OCI-LY7 (cell line): ENCODE results near the gene SIK3. TPM values are rescaled to one million over a fixed set of nuclear protein-coding genes. Genes with fewer than 3 reads are reported as not detected.

Source experiments
- BruUV-seq: library from RNA; stranded (reverse); fragments of 400-500 nt; replicated peaks from 2 replicates; lab custom pipeline; 2021; lab: Mats Ljungman, UMichigan
- CTCF ChIA-PET: fragments of 300-600 bp; sonication (Branson Sonifier 250); formaldehyde crosslinking; loops from one replicate; lab custom pipeline; 2022; ENCODE audit warnings: antibody characterized with exemption; ENCODE audit not compliant: unreplicated experiment; lab: Charles Lee
- POLR2A ChIA-PET: fragments of 300-600 bp; sonication (Branson Sonifier 250); formaldehyde crosslinking; loops from one replicate; lab custom pipeline; 2022; ENCODE audit warnings: antibody characterized with exemption; lab: Charles Lee
- DNase-seq: peaks from one replicate; pipeline ENCODE4 v3.0.0-alpha.2; 2015; ENCODE audit warnings: low spot score
- H2AFZ ChIP-seq: fragments of 200-600 bp; sonication (generic), shearing (Covaris generic); 2 replicates; pipeline ENCODE4 v1.6.1; 2014; ENCODE audit warnings: mild to moderate bottlenecking, antibody characterized with exemption, low read length, moderate library complexity
- H3K27ac ChIP-seq: fragments of 200-600 bp; sonication (generic); 2 replicates; pipeline ENCODE4 v1.5.1; 2014; ENCODE audit warnings: mixed run types, low read depth, mild to moderate bottlenecking, moderate library complexity, low read length, inconsistent platforms; ENCODE audit not compliant: poor library complexity, severe bottlenecking
- H3K36me3 ChIP-seq: fragments of 200-600 bp; sonication (generic); 2 replicates; pipeline ENCODE4 v1.6.1; 2014; ENCODE audit warnings: mild to moderate bottlenecking, antibody characterized with exemption, low read length, moderate library complexity, mixed read lengths; ENCODE audit not compliant: insufficient read depth
- H3K4me1 ChIP-seq: fragments of 200-600 bp; sonication (generic); 2 replicates; pipeline ENCODE4 v1.5.1; 2014; ENCODE audit warnings: mild to moderate bottlenecking, low read length; ENCODE audit not compliant: insufficient read depth, poor library complexity, severe bottlenecking
- H3K4me2 ChIP-seq: fragments of 200-600 bp; sonication (generic); 2 replicates; pipeline ENCODE4 v1.6.1; 2014; ENCODE audit warnings: mild to moderate bottlenecking, low read length
- H3K4me3 ChIP-seq: fragments of 200-600 bp; sonication (generic); 2 replicates; pipeline ENCODE4 v1.5.1; 2014; ENCODE audit warnings: mild to moderate bottlenecking, low read depth, low read length; ENCODE audit not compliant: poor library complexity, severe bottlenecking
- H3K79me2 ChIP-seq: fragments of 200-600 bp; sonication (generic); 2 replicates; pipeline ENCODE4 v1.6.1; 2016; ENCODE audit warnings: low read depth, mild to moderate bottlenecking, low read length, moderate library complexity, mixed read lengths; ENCODE audit not compliant: insufficient read depth
- H3K9me2 ChIP-seq: fragments of 200-600 bp; sonication (generic); 2 replicates; pipeline ENCODE4 v1.6.1; 2016; ENCODE audit warnings: mild to moderate bottlenecking, low read length, mixed read lengths; ENCODE audit not compliant: insufficient read depth
- H3K9me3 ChIP-seq: fragments of 200-600 bp; sonication (generic); 2 replicates; pipeline ENCODE4 v1.6.1; 2014; ENCODE audit warnings: mild to moderate bottlenecking, mixed run types, low read length, mixed read lengths
- H4K20me1 ChIP-seq: fragments of 200-600 bp; sonication (generic); 2 replicates; pipeline ENCODE4 v1.6.1; 2014; ENCODE audit warnings: mild to moderate bottlenecking, antibody characterized with exemption, low read length, moderate library complexity, mixed read lengths; ENCODE audit not compliant: insufficient read depth
- EZH2phosphoT487 ChIP-seq: fragments of 200-600 bp; sonication (generic); IDR thresholded peaks from 2 replicates; pipeline ENCODE4 v1.6.1; 2018; ENCODE audit warnings: low read depth, borderline replicate concordance, mild to moderate bottlenecking, mixed run types, antibody characterized with exemption, low read length, moderate library complexity, mixed read lengths
- intact Hi-C: fragments of 100-400 bp; cut with micrococcal nuclease; formaldehyde crosslinking; loops from one replicate; pipeline ENCODE4 v1.10.0; 2022; ENCODE audit not compliant: unreplicated experiment
- total RNA-seq, 2 experiments: library from RNA; depleted of rRNA in 1 of 2; stranded (reverse); fragments of >200 nt in 1 of 2; shearing (Covaris generic) in 1 of 2; gene quantifications; 2 replicates each; pipeline ENCODE4 v1.2.3, GENCODE V29; 2014 to 2022
- TF ChIP-seq, protein P1 (sequence below): fragments of 200-600 bp; sonication (generic); conservative IDR thresholded peaks from 2 replicates; pipeline ENCODE4 v1.5.1; 2014; ENCODE audit warnings: mild to moderate bottlenecking, antibody characterized with exemption, low read length, moderate library complexity, mixed read lengths

Gene SIK3
- total RNA-seq, 2 experiments from 2014 or later: 29.3 to 72.9 TPM

- no peaks in the 10 kb centered on the region for H3K9me3 ChIP-seq
- intact Hi-C loops: no loop called here
- no peak for TF ChIP-seq EZH2phosphoT487
- TF ChIP-seq, protein P1, sequence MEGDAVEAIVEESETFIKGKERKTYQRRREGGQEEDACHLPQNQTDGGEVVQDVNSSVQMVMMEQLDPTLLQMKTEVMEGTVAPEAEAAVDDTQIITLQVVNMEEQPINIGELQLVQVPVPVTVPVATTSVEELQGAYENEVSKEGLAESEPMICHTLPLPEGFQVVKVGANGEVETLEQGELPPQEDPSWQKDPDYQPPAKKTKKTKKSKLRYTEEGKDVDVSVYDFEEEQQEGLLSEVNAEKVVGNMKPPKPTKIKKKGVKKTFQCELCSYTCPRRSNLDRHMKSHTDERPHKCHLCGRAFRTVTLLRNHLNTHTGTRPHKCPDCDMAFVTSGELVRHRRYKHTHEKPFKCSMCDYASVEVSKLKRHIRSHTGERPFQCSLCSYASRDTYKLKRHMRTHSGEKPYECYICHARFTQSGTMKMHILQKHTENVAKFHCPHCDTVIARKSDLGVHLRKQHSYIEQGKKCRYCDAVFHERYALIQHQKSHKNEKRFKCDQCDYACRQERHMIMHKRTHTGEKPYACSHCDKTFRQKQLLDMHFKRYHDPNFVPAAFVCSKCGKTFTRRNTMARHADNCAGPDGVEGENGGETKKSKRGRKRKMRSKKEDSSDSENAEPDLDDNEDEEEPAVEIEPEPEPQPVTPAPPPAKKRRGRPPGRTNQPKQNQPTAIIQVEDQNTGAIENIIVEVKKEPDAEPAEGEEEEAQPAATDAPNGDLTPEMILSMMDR: no peak
- no peak for DNase-seq
- H4K20me1 ChIP-seq: no peaks in the 10 kb centered on the region
- H3K4me3 ChIP-seq: no peak overlapping the region
- H3K27ac ChIP-seq: no peak overlapping the region
- peaks cover 52% of the 10 kb centered on the region for H3K36me3 ChIP-seq
- no peak overlapping the region for H2AFZ ChIP-seq
- no peaks in the 10 kb centered on the region for H3K4me1 ChIP-seq
- H3K4me2 ChIP-seq: no peak overlapping the region
- CTCF ChIA-PET: no interaction called here
- POLR2A ChIA-PET: no interaction called here
- no peaks in the 10 kb centered on the region for H3K9me2 ChIP-seq
- no peaks in the 10 kb centered on the region for H3K79me2 ChIP-seq
- no TSS peak for BruUV-seq
Observed at GRCh38 chr11:116843661-116844060, 254.6 kb downstream of the SIK3 start.

DNA sequence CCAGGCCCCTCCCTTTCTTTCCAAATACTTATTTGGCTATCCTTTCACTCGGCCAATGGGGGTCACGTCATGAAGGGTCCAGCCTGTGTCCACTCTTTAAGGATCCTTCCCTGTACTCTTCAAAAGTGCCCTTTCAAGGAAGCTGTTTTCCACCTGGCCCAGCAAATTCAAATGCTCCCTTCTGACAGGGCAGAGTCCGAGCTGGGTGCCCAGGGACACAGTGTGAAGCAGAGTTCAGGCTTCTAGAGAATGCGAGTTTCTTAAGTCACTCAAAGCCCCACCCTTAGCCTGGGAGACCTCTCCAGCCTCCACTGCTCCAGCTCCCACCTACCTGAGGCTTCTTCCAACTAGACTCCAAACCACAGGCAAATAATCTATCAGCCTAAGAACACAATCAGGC is 255.3 kb downstream of the SIK3 start:
- Histone ChIP-seq H3K4me2 (no peak overlapping the region), H3K9me3 (no peaks in the 10 kb centered on the region), H3K36me3 (peaks cover 47% of the 10 kb centered on the region), H4K20me1 (no peaks in the 10 kb centered on the region), H2AFZ (no peak overlapping the region), H3K27ac (no peak overlapping the region), H3K4me3 (no peak overlapping the region), H3K9me2 (no peaks in the 10 kb centered on the region), H3K4me1 (no peaks in the 10 kb centered on the region), H3K79me2 (no peaks in the 10 kb centered on the region)
- ChIA-PET CTCF (no interaction called here), POLR2A (interaction anchor here (1.3 kb wide), 1 partner anchor 9 kb away, joined by 3 read pairs; no protein-coding TSS in a partner anchor)
- TF ChIP-seq EZH2phosphoT487: no peak
- TF ChIP-seq, protein P1: no peak
- intact Hi-C loops: no loop called here
- DNase-seq: no peak
- no TSS peak for BruUV-seq

- POLR2A ChIA-PET: interaction anchor here (1.3 kb wide), 1 partner anchor 10 kb away, joined by 3 read pairs; no protein-coding TSS in a partner anchor
- intact Hi-C loops: no loop called here
Observed at GRCh38 chr11:116842117-116842516, 256.1 kb downstream of the SIK3 start.

More at GRCh38 chr11:116842117-116842516, 256.1 kb downstream of the SIK3 start:
- no peak for TF ChIP-seq EZH2phosphoT487
- TF ChIP-seq, protein P1: no peak
- H3K27ac ChIP-seq: no peak overlapping the region
- H3K36me3 ChIP-seq: peaks cover 39% of the 10 kb centered on the region
- H3K4me3 ChIP-seq: no peak overlapping the region
- no peak for DNase-seq
- CTCF ChIA-PET: no interaction called here
- no TSS peak for BruUV-seq
- no peaks in the 10 kb centered on the region for H3K9me3 ChIP-seq
- no peaks in the 10 kb centered on the region for H3K9me2 ChIP-seq
- H3K79me2 ChIP-seq: no peaks in the 10 kb centered on the region
- H4K20me1 ChIP-seq: no peaks in the 10 kb centered on the region
- H2AFZ ChIP-seq: no peak overlapping the region
- H3K4me1 ChIP-seq: no peaks in the 10 kb centered on the region
- H3K4me2 ChIP-seq: no peak overlapping the region
